K562 (cell line): ENCODE data around the gene ZBTB26. TPM values are rescaled to one million over a fixed set of nuclear protein-coding genes. Genes with fewer than 3 reads are reported as not detected.

Experiments
- BCL6 ChIP-seq: fragments of 250-450 bp; sonication (Bioruptor Pico); IDR thresholded peaks from 2 replicates; pipeline ENCODE4 v1.4.0; 2020
- BCOR ChIP-seq: fragments of 450-650 bp; IDR thresholded peaks from 2 replicates; pipeline ENCODE4 v1.6.1; 2016
- BRCA1 ChIP-seq, 2 experiments: fragments of 450-650 bp in 1 of 2; sonication (generic) in 1 of 2; formaldehyde crosslinking in 1 of 2; IDR thresholded peaks; 2 replicates each; pipeline versions ENCODE4 v1.5.0 to v1.6.1; 2017 to 2020; ENCODE audit warnings: mild to moderate bottlenecking in 1 of 2, missing genetic modification reagents in 1 of 2
- BRD9 ChIP-seq: fragments of 450-650 bp; IDR thresholded peaks from 2 replicates; pipeline ENCODE4 v1.6.1; 2018; ENCODE audit warnings: low read depth; ENCODE audit not compliant: partially characterized antibody
- BRF1 ChIP-seq: IDR thresholded peaks from 3 replicates; pipeline ENCODE4 v1.6.1; 2011; ENCODE audit warnings: borderline replicate concordance, mild to moderate bottlenecking; ENCODE audit not compliant: insufficient read length; ENCODE audit errors: extremely low read depth
- CBFB ChIP-seq: sonication (generic); formaldehyde crosslinking; IDR thresholded peaks from 2 replicates; pipeline ENCODE4 v1.4.0; 2020; ENCODE audit warnings: mild to moderate bottlenecking, missing genetic modification reagents
- CEBPZ ChIP-seq: fragments of 150-350 bp; IDR thresholded peaks from 2 replicates; pipeline ENCODE4 v1.6.1; 2014; ENCODE audit warnings: low read depth, mild to moderate bottlenecking, low read length, borderline replicate concordance
- EHMT2 ChIP-seq: fragments of 450-650 bp; IDR thresholded peaks from 2 replicates; pipeline ENCODE4 v1.6.1; 2018; ENCODE audit warnings: antibody characterized with exemption
- ELF4 ChIP-seq: fragments of 450-650 bp; formaldehyde crosslinking; IDR thresholded peaks from 2 replicates; pipeline ENCODE4 v1.4.0; 2022; ENCODE audit warnings: missing genetic modification characterization
- EWSR1 ChIP-seq: fragments of 450-650 bp; IDR thresholded peaks from 2 replicates; pipeline ENCODE4 v1.6.1; 2018; ENCODE audit warnings: borderline replicate concordance, mild to moderate bottlenecking, low read depth, moderate library complexity; ENCODE audit not compliant: partially characterized antibody
- HEY1 ChIP-seq: fragments of 250-450 bp; sonication (Bioruptor Pico); IDR thresholded peaks from 2 replicates; pipeline ENCODE4 v1.5.0; 2020; ENCODE audit warnings: mild to moderate bottlenecking, moderate library complexity, borderline replicate concordance
- HOMEZ ChIP-seq: fragments of 250-450 bp; sonication (Bioruptor Pico); IDR thresholded peaks from 2 replicates; pipeline ENCODE4 v1.4.0; 2020; ENCODE audit warnings: mild to moderate bottlenecking, moderate library complexity
- NFE2 ChIP-seq: IDR thresholded peaks from 2 replicates; pipeline ENCODE4 v1.6.1; 2014; ENCODE audit warnings: antibody characterized with exemption, low read depth
- RBM15 ChIP-seq: fragments of 200-400 bp; formaldehyde crosslinking; IDR thresholded peaks from 2 replicates; pipeline ENCODE4 v1.6.1; 2018; ENCODE audit warnings: mild to moderate bottlenecking, low read length, moderate library complexity; ENCODE audit not compliant: insufficient read depth
- SMAD4 ChIP-seq: fragments of 250-450 bp; sonication (Bioruptor Pico); conservative IDR thresholded peaks from 2 replicates; pipeline ENCODE4 v1.8.0; 2021; ENCODE audit warnings: inconsistent platforms, mild to moderate bottlenecking, moderate library complexity
- STAT5B ChIP-seq: fragments of 250-450 bp; sonication (Bioruptor Pico); IDR thresholded peaks from 2 replicates; pipeline ENCODE4 v1.8.0; 2021; ENCODE audit warnings: mild to moderate bottlenecking, inconsistent platforms
- TFAP4 ChIP-seq: sonication (generic); formaldehyde crosslinking; IDR thresholded peaks from 2 replicates; pipeline ENCODE4 v1.8.0; 2022; ENCODE audit warnings: missing genetic modification reagents, mild to moderate bottlenecking, moderate library complexity, borderline replicate concordance
- TSC22D4 ChIP-seq: fragments of 450-650 bp; IDR thresholded peaks from 2 replicates; pipeline ENCODE4 v1.6.1; 2016; ENCODE audit warnings: missing genetic modification characterization, missing biosample characterization, control low read depth
- ZNF274 ChIP-seq: IDR thresholded peaks from 2 replicates; pipeline ENCODE4 v1.6.1; 2011; ENCODE audit warnings: low read depth, mild to moderate bottlenecking, low read length, moderate library complexity, borderline replicate concordance
- ZNF316 ChIP-seq: fragments of 450-650 bp; IDR thresholded peaks from 2 replicates; pipeline ENCODE4 v1.6.1; 2016
- ZNF436 ChIP-seq: fragments of 250-450, 450-650 bp; sonication (Bioruptor Pico); formaldehyde crosslinking; IDR thresholded peaks from 2 replicates; pipeline ENCODE4 v1.7.0; 2020; ENCODE audit warnings: mild to moderate bottlenecking
- ZNF586 ChIP-seq: fragments of 450-650 bp; formaldehyde crosslinking; conservative IDR thresholded peaks from 2 replicates; pipeline ENCODE4 v1.4.0; 2020; ENCODE audit warnings: mild to moderate bottlenecking, moderate library complexity
- polyA plus RNA-seq, 8 experiments: library from polyadenylated mRNA; depleted of rRNA in 4 of 8; stranded (reverse) in 5 of 8; unstranded in 3 of 8; fragments of >200 nt; fragmentation: Nextera tagmentation in 2 of 8; fragmentation: Illumina TruSeq in 1 of 8; extraction: Ambion mirVana in 2 of 8; extraction: Trizol in 1 of 8; gene quantifications; 2 replicates each; pipeline versions ENCODE4 v1.2.1 to v1.2.3, GENCODE V29; 2011 to 2014; ENCODE audit warnings: inconsistent platforms in 1 of 8, missing spikeins in 1 of 8
- total RNA-seq, 7 experiments: library from RNA; depleted of rRNA in 6 of 7; stranded (reverse); fragments of >200 nt in 6 of 7; fragmentation: Illumina TruSeq in 2 of 7; extraction: Trizol in 2 of 7; gene quantifications; 2 replicates each; pipeline versions ENCODE4 v1.2.1 to v1.2.3, GENCODE V29; 2011 to 2021; ENCODE audit warnings: low replicate concordance in 1 of 7

ZBTB26 gene
- total and polyA plus RNA-seq, 9 of the 15 experiments (the other 6 are each of a cell fraction or from before 2014, with no cell fraction given), result 2.4 to 20.7 (median 5.0) TPM

- TF ChIP-seq NFE2, result no peak
- no peak for TF ChIP-seq TSC22D4 (tag)
- TF ChIP-seq HEY1 (CRISPR knock-in tag), result no peak
- TF ChIP-seq BCOR, result peak; percentile 86
- TF ChIP-seq HOMEZ (CRISPR knock-in tag), result no peak
- TF ChIP-seq BRCA1 (IDR thresholded peaks at IDR 0.05), result no peak
- TF ChIP-seq BRCA1 (CRISPR knock-in tag; IDR thresholded peaks at IDR 0.05), result no peak
- no peak for TF ChIP-seq ZNF436 (CRISPR knock-in tag)
- peak; percentile 88 for TF ChIP-seq TFAP4
- TF ChIP-seq SMAD4 (CRISPR knock-in tag), result peak; percentile 68; the same call in 1 of the 2 replicates
- TF ChIP-seq BRD9, result peak; percentile 16
- TF ChIP-seq ZNF586, result no peak
- no peak for TF ChIP-seq EWSR1
- no peak for TF ChIP-seq STAT5B (CRISPR knock-in tag)
- TF ChIP-seq BRF1, result no peak
- TF ChIP-seq CEBPZ, result no peak
- TF ChIP-seq CBFB, result no peak
- no peak for TF ChIP-seq ZNF316
- no peak for TF ChIP-seq BCL6 (CRISPR knock-in tag)
- TF ChIP-seq ELF4, result no peak
- TF ChIP-seq EHMT2, result peak; percentile 59; the same call in 1 of the 2 replicates
- no peak for TF ChIP-seq ZNF274
- TF ChIP-seq RBM15, result no peak
Measured at GRCh38 chr9:122912964-122913673, 18.2 kb downstream of the ZBTB26 start, which contains the start of gene ZBTB6 (continued).
